GM23338 (cell line): ENCODE data around the gene RAB22A. TPM values are rescaled to one million over a fixed set of nuclear protein-coding genes. Genes with fewer than 3 reads are reported as not detected.

Experiments
- ATAC-seq: fragments of 200-7000 bp; cut with Tn5 transposase; 3 replicates; pipeline ENCODE4 v1.9.1; 2020
- DNase-seq: peaks from one replicate; pipeline ENCODE4 v3.0.0-alpha.2; 2015; ENCODE audit warnings: low spot score
- H2AFZ ChIP-seq: fragments of 200-600 bp; sonication (generic); 2 replicates; pipeline ENCODE4 v1.8.0; 2016; ENCODE audit warnings: antibody characterized with exemption, mild to moderate bottlenecking, moderate library complexity
- H3F3A ChIP-seq: fragments of 200-600 bp; sonication (generic); replicated peaks from 2 replicates; pipeline ENCODE4 v1.8.0; 2017; ENCODE audit warnings: antibody characterized with exemption, mixed run types, low read depth
- H3K27ac ChIP-seq: fragments of 200-600 bp; sonication (generic); 2 replicates; pipeline ENCODE4 v1.6.1; 2016; ENCODE audit warnings: low read depth
- H3K27me3 ChIP-seq: fragments of 200-600 bp; sonication (generic); 2 replicates; pipeline ENCODE4 v1.8.0; 2016; ENCODE audit warnings: mild to moderate bottlenecking, mixed run types, moderate library complexity; ENCODE audit not compliant: insufficient read depth
- H3K36me3 ChIP-seq: fragments of 200-600 bp; sonication (generic); 2 replicates; pipeline ENCODE4 v1.8.0; 2016; ENCODE audit warnings: mild to moderate bottlenecking; ENCODE audit not compliant: insufficient read depth
- H3K4me1 ChIP-seq: fragments of 200-600 bp; sonication (generic); 2 replicates; pipeline ENCODE4 v1.8.0; 2016; ENCODE audit warnings: mild to moderate bottlenecking, moderate library complexity; ENCODE audit not compliant: insufficient read depth
- H3K4me2 ChIP-seq: fragments of 200-600 bp; sonication (generic); 2 replicates; pipeline ENCODE4 v1.7.1; 2017; ENCODE audit warnings: mixed run types
- H3K4me3 ChIP-seq: fragments of 200-600 bp; sonication (generic); 2 replicates; pipeline ENCODE4 v1.6.1; 2016; ENCODE audit warnings: mixed run types
- H3K79me2 ChIP-seq: fragments of 200-600 bp; sonication (generic); replicated peaks from 2 replicates; pipeline ENCODE4 v1.8.0; 2017; ENCODE audit warnings: mild to moderate bottlenecking; ENCODE audit not compliant: insufficient read depth
- H3K9me2 ChIP-seq: fragments of 200-600 bp; sonication (generic); 2 replicates; pipeline ENCODE4 v1.8.0; 2017; ENCODE audit not compliant: insufficient read depth
- H4K20me1 ChIP-seq: fragments of 200-600 bp; sonication (generic); replicated peaks from 2 replicates; pipeline ENCODE4 v1.8.0; 2017; ENCODE audit warnings: mild to moderate bottlenecking; ENCODE audit not compliant: insufficient read depth
- H3K27ac Mint-ChIP-seq: 2 replicates; pipeline ENCODE4 v1.8.0; 2020; ENCODE audit warnings: inconsistent platforms, mild to moderate bottlenecking, moderate library complexity, mixed read lengths
- H3K27me3 Mint-ChIP-seq: 3 replicates; pipeline ENCODE4 v1.8.0; 2022; ENCODE audit warnings: low read depth, mild to moderate bottlenecking, moderate library complexity, mixed read lengths, inconsistent platforms; ENCODE audit not compliant: insufficient read depth, poor library complexity
- H3K36me3 Mint-ChIP-seq: 3 replicates; pipeline ENCODE4 v1.8.0; 2021; ENCODE audit warnings: low read depth, mild to moderate bottlenecking, inconsistent platforms, moderate library complexity, mixed read lengths
- H3K4me1 Mint-ChIP-seq: 3 replicates; pipeline ENCODE4 v1.8.0; 2020; ENCODE audit warnings: mild to moderate bottlenecking, inconsistent platforms, mixed read lengths
- H3K4me3 Mint-ChIP-seq: 3 replicates; pipeline ENCODE4 v1.8.0; 2021; ENCODE audit warnings: moderate library complexity, mild to moderate bottlenecking, inconsistent platforms, mixed read lengths
- H3K9me3 Mint-ChIP-seq: 3 replicates; pipeline ENCODE4 v1.8.0; 2020; ENCODE audit warnings: moderate library complexity, mild to moderate bottlenecking, inconsistent platforms, mixed read lengths
- CREB1 ChIP-seq: fragments of 250-450 bp; sonication (Bioruptor Pico); IDR thresholded peaks from 2 replicates; pipeline ENCODE4 v1.5.0; 2020; ENCODE audit warnings: low read depth, mild to moderate bottlenecking, moderate library complexity
- ETS1 ChIP-seq: IDR thresholded peaks from 2 replicates; pipeline ENCODE4 v1.6.1; 2016; ENCODE audit warnings: antibody characterized with exemption
- EZH2 ChIP-seq: fragments of 200-600 bp; sonication (generic); IDR thresholded peaks from one replicate; pipeline ENCODE4 v1.8.0; 2017; ENCODE audit warnings: antibody characterized with exemption, mild to moderate bottlenecking, low read depth; ENCODE audit not compliant: unreplicated experiment
- EZH2phosphoT487 ChIP-seq: fragments of 200-600 bp; sonication (generic); IDR thresholded peaks from one replicate; pipeline ENCODE4 v1.8.1; 2018; ENCODE audit warnings: antibody characterized with exemption; ENCODE audit not compliant: unreplicated experiment
- JUNB ChIP-seq: IDR thresholded peaks from one replicate; pipeline ENCODE4 v1.6.1; 2016; ENCODE audit warnings: antibody characterized with exemption; ENCODE audit not compliant: unreplicated experiment
- NANOG ChIP-seq: IDR thresholded peaks from 2 replicates; pipeline ENCODE4 v1.6.1; 2016; ENCODE audit warnings: antibody characterized with exemption, borderline replicate concordance
- POLR2AphosphoS5 ChIP-seq: IDR thresholded peaks from 2 replicates; pipeline ENCODE4 v1.6.1; 2016; ENCODE audit warnings: antibody characterized with exemption, low read depth
- STAT1 ChIP-seq: IDR thresholded peaks from one replicate; pipeline ENCODE4 v1.6.1; 2016; ENCODE audit warnings: antibody characterized with exemption; ENCODE audit not compliant: unreplicated experiment
- ZNF114 ChIP-seq: fragments of 250-450 bp; sonication (Bioruptor Pico); IDR thresholded peaks from 2 replicates; pipeline ENCODE4 v1.5.0; 2020; ENCODE audit warnings: mild to moderate bottlenecking, moderate library complexity
- ZNF331 ChIP-seq: fragments of 250-450 bp; sonication (Bioruptor Pico); IDR thresholded peaks from 2 replicates; pipeline ENCODE4 v1.5.0; 2020; ENCODE audit warnings: low read depth, mild to moderate bottlenecking, moderate library complexity
- ZNF462 ChIP-seq: fragments of 250-450 bp; sonication (Bioruptor Pico); IDR thresholded peaks from 2 replicates; pipeline ENCODE4 v1.5.0; 2020; ENCODE audit warnings: mild to moderate bottlenecking, moderate library complexity
- polyA plus RNA-seq: library from polyadenylated mRNA; unstranded; fragments of >200 nt; fragmentation: Nextera tagmentation; extraction: Ambion mirVana; gene quantifications from 2 replicates; pipeline ENCODE4 v1.2.1, GENCODE V29; 2016
- total RNA-seq: library from RNA; depleted of rRNA; stranded (reverse); fragments of >200 nt; shearing (Covaris generic); gene quantifications from 2 replicates; pipeline ENCODE4 v1.2.3, GENCODE V29; 2014
- TF ChIP-seq, protein P1 (sequence below), 2 experiments: fragments of 200-600 bp in 1 of 2; sonication (generic) in 1 of 2; conservative IDR thresholded peaks; 2 replicates each; pipeline versions ENCODE4 v1.5.1 to v1.6.1; 2016 to 2017; ENCODE audit warnings: antibody characterized with exemption in 2 of 2, low read depth in 2 of 2, mild to moderate bottlenecking in 2 of 2, moderate library complexity in 1 of 2
- TF ChIP-seq, protein P2 (sequence below): IDR thresholded peaks from one replicate; pipeline ENCODE4 v1.6.1; 2018; ENCODE audit warnings: antibody characterized with exemption; ENCODE audit not compliant: unreplicated experiment

Gene RAB22A
- total and polyA plus RNA-seq, 2 experiments from 2014 or later: 3.3 to 6.8 TPM

- no peaks in the 10 kb centered on the region for H3K36me3 Mint-ChIP-seq
- Histone ChIP-seq H3K27me3 (no peaks in the 10 kb centered on the region), H4K20me1 (peaks cover 4% of the 10 kb centered on the region; the same call in 1 of the 2 replicates), H3K4me1 (peaks cover 7% of the 10 kb centered on the region; the same call in 1 of the 2 replicates), H3K36me3 (no peaks in the 10 kb centered on the region), H2AFZ (no peak overlapping the region), H3K4me2 (no peak overlapping the region), H3K27ac (no peak overlapping the region), H3K79me2 (peaks cover 49% of the 10 kb centered on the region), H3F3A (0 out of 2 replicates have a peak, but pooled peaks cover 3% of the 10 kb centered on the region), H3K4me3 (no peak overlapping the region), H3K9me2 (0 out of 2 replicates have a peak, but pooled peaks cover 5% of the 10 kb centered on the region)
- no peak for TF ChIP-seq ETS1
- TF ChIP-seq ZNF462 (CRISPR knock-in tag): no peak
- no peak for TF ChIP-seq ZNF331 (CRISPR knock-in tag)
- no peak for TF ChIP-seq STAT1
- TF ChIP-seq EZH2phosphoT487: no peak
- no peak for TF ChIP-seq CREB1
- TF ChIP-seq, protein P1, sequence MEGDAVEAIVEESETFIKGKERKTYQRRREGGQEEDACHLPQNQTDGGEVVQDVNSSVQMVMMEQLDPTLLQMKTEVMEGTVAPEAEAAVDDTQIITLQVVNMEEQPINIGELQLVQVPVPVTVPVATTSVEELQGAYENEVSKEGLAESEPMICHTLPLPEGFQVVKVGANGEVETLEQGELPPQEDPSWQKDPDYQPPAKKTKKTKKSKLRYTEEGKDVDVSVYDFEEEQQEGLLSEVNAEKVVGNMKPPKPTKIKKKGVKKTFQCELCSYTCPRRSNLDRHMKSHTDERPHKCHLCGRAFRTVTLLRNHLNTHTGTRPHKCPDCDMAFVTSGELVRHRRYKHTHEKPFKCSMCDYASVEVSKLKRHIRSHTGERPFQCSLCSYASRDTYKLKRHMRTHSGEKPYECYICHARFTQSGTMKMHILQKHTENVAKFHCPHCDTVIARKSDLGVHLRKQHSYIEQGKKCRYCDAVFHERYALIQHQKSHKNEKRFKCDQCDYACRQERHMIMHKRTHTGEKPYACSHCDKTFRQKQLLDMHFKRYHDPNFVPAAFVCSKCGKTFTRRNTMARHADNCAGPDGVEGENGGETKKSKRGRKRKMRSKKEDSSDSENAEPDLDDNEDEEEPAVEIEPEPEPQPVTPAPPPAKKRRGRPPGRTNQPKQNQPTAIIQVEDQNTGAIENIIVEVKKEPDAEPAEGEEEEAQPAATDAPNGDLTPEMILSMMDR (conservative IDR thresholded peaks at IDR 0.05; ENCODE audit: low read depth in 2 of 2): no peak
- no peak for TF ChIP-seq NANOG
- no peak for TF ChIP-seq EZH2
- TF ChIP-seq POLR2AphosphoS5: no peak
- TF ChIP-seq JUNB: no peak
- TF ChIP-seq, protein P2, sequence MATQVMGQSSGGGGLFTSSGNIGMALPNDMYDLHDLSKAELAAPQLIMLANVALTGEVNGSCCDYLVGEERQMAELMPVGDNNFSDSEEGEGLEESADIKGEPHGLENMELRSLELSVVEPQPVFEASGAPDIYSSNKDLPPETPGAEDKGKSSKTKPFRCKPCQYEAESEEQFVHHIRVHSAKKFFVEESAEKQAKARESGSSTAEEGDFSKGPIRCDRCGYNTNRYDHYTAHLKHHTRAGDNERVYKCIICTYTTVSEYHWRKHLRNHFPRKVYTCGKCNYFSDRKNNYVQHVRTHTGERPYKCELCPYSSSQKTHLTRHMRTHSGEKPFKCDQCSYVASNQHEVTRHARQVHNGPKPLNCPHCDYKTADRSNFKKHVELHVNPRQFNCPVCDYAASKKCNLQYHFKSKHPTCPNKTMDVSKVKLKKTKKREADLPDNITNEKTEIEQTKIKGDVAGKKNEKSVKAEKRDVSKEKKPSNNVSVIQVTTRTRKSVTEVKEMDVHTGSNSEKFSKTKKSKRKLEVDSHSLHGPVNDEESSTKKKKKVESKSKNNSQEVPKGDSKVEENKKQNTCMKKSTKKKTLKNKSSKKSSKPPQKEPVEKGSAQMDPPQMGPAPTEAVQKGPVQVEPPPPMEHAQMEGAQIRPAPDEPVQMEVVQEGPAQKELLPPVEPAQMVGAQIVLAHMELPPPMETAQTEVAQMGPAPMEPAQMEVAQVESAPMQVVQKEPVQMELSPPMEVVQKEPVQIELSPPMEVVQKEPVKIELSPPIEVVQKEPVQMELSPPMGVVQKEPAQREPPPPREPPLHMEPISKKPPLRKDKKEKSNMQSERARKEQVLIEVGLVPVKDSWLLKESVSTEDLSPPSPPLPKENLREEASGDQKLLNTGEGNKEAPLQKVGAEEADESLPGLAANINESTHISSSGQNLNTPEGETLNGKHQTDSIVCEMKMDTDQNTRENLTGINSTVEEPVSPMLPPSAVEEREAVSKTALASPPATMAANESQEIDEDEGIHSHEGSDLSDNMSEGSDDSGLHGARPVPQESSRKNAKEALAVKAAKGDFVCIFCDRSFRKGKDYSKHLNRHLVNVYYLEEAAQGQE: no peak
- TF ChIP-seq ZNF114: no peak
- ATAC-seq (no peak), DNase-seq (no peak)
- no peak overlapping the region for H3K4me3 Mint-ChIP-seq
- H3K27me3 Mint-ChIP-seq: no peaks in the 10 kb centered on the region
- peaks cover 15% of the 10 kb centered on the region for H3K4me1 Mint-ChIP-seq
- H3K27ac Mint-ChIP-seq: no peak overlapping the region
- H3K9me3 Mint-ChIP-seq: no peaks in the 10 kb centered on the region
Observed at GRCh38 chr20:58331961-58332551, 22.5 kb downstream of the RAB22A start.
